Endothelial cell of umbilical vein (primary cell): ENCODE results near the gene ATXN7. TPM values are rescaled to one million over a fixed set of nuclear protein-coding genes. Genes with fewer than 3 reads are reported as not detected.

Experiments
- BruUV-seq: library from RNA; stranded (reverse); fragments of 400-500 nt; replicated peaks from 2 replicates; lab custom pipeline; 2021; lab: Mats Ljungman, UMichigan
- CTCF ChIA-PET: fragments of 300-600, 350-600 bp; sonication (Branson Sonifier 250); formaldehyde crosslinking; loops from one replicate; lab custom pipeline; 2021; ENCODE audit warnings: antibody characterized with exemption, inconsistent platforms; lab: Charles Lee
- POLR2A ChIA-PET: fragments of 300-600, 350-600 bp; sonication (Branson Sonifier 250); formaldehyde crosslinking; loops from one replicate; lab custom pipeline; 2021; ENCODE audit warnings: antibody characterized with exemption, inconsistent platforms; lab: Charles Lee
- DNase-seq: peaks from one replicate; pipeline ENCODE4 v3.0.0-alpha.2; 2011; ENCODE audit warnings: low read depth, low spot score
- FAIRE-seq: peaks from 2 replicates; lab custom pipeline; 2011; peaks lifted over from hg19 to GRCh38; lab: Jason Lieb, UNC
- H2AFZ ChIP-seq: 2 replicates; pipeline ENCODE4 v1.6.0; 2012; ENCODE audit warnings: low read depth, low read length, control low read depth, inconsistent platforms
- H3K27ac ChIP-seq: 2 replicates; pipeline ENCODE4 v1.5.1; 2011; ENCODE audit warnings: low read depth, mild to moderate bottlenecking, control low read depth, low read length, moderate library complexity; ENCODE audit not compliant: insufficient read depth
- H3K27me3 ChIP-seq, 2 experiments: 2 replicates each; pipeline versions ENCODE4 v1.6.0 to v1.6.1; 2011; ENCODE audit warnings: low read length in 2 of 2, mixed read lengths in 1 of 2; ENCODE audit not compliant: control insufficient read depth in 2 of 2, insufficient read depth in 2 of 2
- H3K36me3 ChIP-seq, 2 experiments: 2 replicates in 1 of 2; 3 replicates in 1 of 2; pipeline ENCODE4 v1.5.1; 2011; ENCODE audit warnings: low read length in 2 of 2, mild to moderate bottlenecking in 1 of 2, moderate library complexity in 1 of 2; ENCODE audit not compliant: control insufficient read depth in 2 of 2, insufficient read depth in 2 of 2; ENCODE audit errors: extremely low read depth in 1 of 2
- H3K4me1 ChIP-seq: 3 replicates; pipeline ENCODE4 v1.5.1; 2011; ENCODE audit warnings: mild to moderate bottlenecking, low read length; ENCODE audit not compliant: control insufficient read depth, insufficient read depth; ENCODE audit errors: extremely low read depth
- H3K4me2 ChIP-seq: 2 replicates; pipeline ENCODE4 v1.6.1; 2011; ENCODE audit warnings: low read length, control low read depth, mixed read lengths; ENCODE audit not compliant: insufficient read depth
- H3K4me3 ChIP-seq, 3 experiments: fragments of 200-600 bp in 1 of 3; sonication (generic), shearing (Covaris generic) in 1 of 3; replicated peaks in 1 of 3; 2 replicates each; pipeline ENCODE4 v1.5.1; 2011 to 2016; ENCODE audit warnings: control low read depth in 3 of 3, low read length in 3 of 3, mild to moderate bottlenecking in 2 of 3, inconsistent platforms in 1 of 3, low read depth in 1 of 3, moderate library complexity in 1 of 3; ENCODE audit not compliant: insufficient read depth in 1 of 3
- H3K79me2 ChIP-seq: 2 replicates; pipeline ENCODE4 v1.6.0; 2012; ENCODE audit warnings: low read length, inconsistent platforms; ENCODE audit not compliant: control insufficient read depth, insufficient read depth
- H3K9ac ChIP-seq: replicated peaks from 2 replicates; pipeline ENCODE3; 2011; ENCODE audit warnings: low read length, control low read depth; ENCODE audit not compliant: insufficient read depth; ENCODE audit errors: extremely low read depth
- H3K9me1 ChIP-seq: replicated peaks from 3 replicates; pipeline ENCODE4 v1.6.0; 2011; ENCODE audit warnings: mild to moderate bottlenecking, low read length; ENCODE audit not compliant: control insufficient read depth, insufficient read depth; ENCODE audit errors: extremely low read depth
- H3K9me3 ChIP-seq: replicated peaks from 2 replicates; pipeline ENCODE4 v1.5.1; 2012; ENCODE audit warnings: low read length, inconsistent platforms; ENCODE audit not compliant: control insufficient read depth, insufficient read depth
- H4K20me1 ChIP-seq: replicated peaks from 2 replicates; pipeline ENCODE3; 2011; ENCODE audit warnings: mild to moderate bottlenecking, low read length; ENCODE audit not compliant: control insufficient read depth, insufficient read depth; ENCODE audit errors: extremely low read depth
- EZH2 ChIP-seq: IDR thresholded peaks from 2 replicates; pipeline ENCODE4 v1.6.1; 2012; ENCODE audit warnings: borderline replicate concordance, low read depth, mild to moderate bottlenecking, moderate library complexity, low read length, inconsistent platforms; ENCODE audit not compliant: severe bottlenecking
- FOS ChIP-seq: IDR thresholded peaks from 2 replicates; pipeline ENCODE4 v1.6.1; 2011; ENCODE audit warnings: mild to moderate bottlenecking, low read length, moderate library complexity, borderline replicate concordance; ENCODE audit not compliant: insufficient read depth
- GATA2 ChIP-seq: IDR thresholded peaks from 2 replicates; pipeline ENCODE4 v1.7.0; 2011; ENCODE audit warnings: low read depth, mild to moderate bottlenecking, moderate library complexity, mixed read lengths, low read length; ENCODE audit not compliant: insufficient read length, insufficient read depth
- JUN ChIP-seq: IDR thresholded peaks from 2 replicates; pipeline ENCODE4 v1.6.1; 2011; ENCODE audit warnings: borderline replicate concordance, low read depth; ENCODE audit not compliant: insufficient read length, insufficient read depth
- MYC ChIP-seq: IDR thresholded peaks from one replicate; pipeline ENCODE4 v1.6.1; 2011; ENCODE audit warnings: mild to moderate bottlenecking, low read depth, low read length
- POLR2A ChIP-seq: IDR thresholded peaks from 2 replicates; pipeline ENCODE4 v1.6.1; 2012; ENCODE audit warnings: low read depth, mild to moderate bottlenecking, control low read depth, low read length
- POLR2AphosphoS5 ChIP-seq: IDR thresholded peaks from 2 replicates; pipeline ENCODE4 v1.6.1; 2012; ENCODE audit warnings: low read depth, mild to moderate bottlenecking, control low read depth, low read length, moderate library complexity; ENCODE audit not compliant: insufficient read depth
- dilution Hi-C: fragments of 300-500 bp; cut with MboI; formaldehyde crosslinking; loops from one replicate; pipeline ENCODE4 v1.15.0; 2019; ENCODE audit warnings: low sequenced_read_pairs; ENCODE audit not compliant: extremely low pct_ligation_motif_present
- intact Hi-C: fragments of 100-400 bp; cut with micrococcal nuclease; formaldehyde crosslinking; loops from one replicate; pipeline ENCODE4 v1.10.0; 2022
- polyA plus RNA-seq, 4 experiments: library from polyadenylated mRNA; depleted of rRNA in 3 of 4; stranded (reverse) in 3 of 4; unstranded in 1 of 4; fragments of >200 nt; gene quantifications; 2 replicates each; pipeline versions ENCODE4 v1.2.1 to v1.2.3, GENCODE V29; 2011 to 2012; ENCODE audit warnings: missing spikeins in 1 of 4
- total RNA-seq: library from RNA; stranded (reverse); gene quantifications from 2 replicates; pipeline ENCODE4 v1.2.3, GENCODE V29; 2021
- TF ChIP-seq, protein P1 (sequence below), 2 donors: IDR thresholded peaks; 1 replicate in 1 of 2; 2 replicates in 1 of 2; pipeline ENCODE4 v1.5.1; 2011; ENCODE audit warnings: low read length in 2 of 2, mild to moderate bottlenecking in 2 of 2, moderate library complexity in 2 of 2, control low read depth in 1 of 2, inconsistent platforms in 1 of 2, low read depth in 1 of 2; ENCODE audit not compliant: insufficient read depth in 1 of 2; ENCODE audit errors: extremely low read depth in 1 of 2
- TF ChIP-seq, protein P2 (sequence below): IDR thresholded peaks from 2 replicates; pipeline ENCODE4 v1.6.1; 2011; ENCODE audit not compliant: insufficient read depth, insufficient read length

ATXN7 gene
- total and polyA plus RNA-seq, 2 donors (not counting 3 experiments of a cell fraction or from before 2014, with no cell fraction given): 21.2 to 34.7 TPM

DNA sequence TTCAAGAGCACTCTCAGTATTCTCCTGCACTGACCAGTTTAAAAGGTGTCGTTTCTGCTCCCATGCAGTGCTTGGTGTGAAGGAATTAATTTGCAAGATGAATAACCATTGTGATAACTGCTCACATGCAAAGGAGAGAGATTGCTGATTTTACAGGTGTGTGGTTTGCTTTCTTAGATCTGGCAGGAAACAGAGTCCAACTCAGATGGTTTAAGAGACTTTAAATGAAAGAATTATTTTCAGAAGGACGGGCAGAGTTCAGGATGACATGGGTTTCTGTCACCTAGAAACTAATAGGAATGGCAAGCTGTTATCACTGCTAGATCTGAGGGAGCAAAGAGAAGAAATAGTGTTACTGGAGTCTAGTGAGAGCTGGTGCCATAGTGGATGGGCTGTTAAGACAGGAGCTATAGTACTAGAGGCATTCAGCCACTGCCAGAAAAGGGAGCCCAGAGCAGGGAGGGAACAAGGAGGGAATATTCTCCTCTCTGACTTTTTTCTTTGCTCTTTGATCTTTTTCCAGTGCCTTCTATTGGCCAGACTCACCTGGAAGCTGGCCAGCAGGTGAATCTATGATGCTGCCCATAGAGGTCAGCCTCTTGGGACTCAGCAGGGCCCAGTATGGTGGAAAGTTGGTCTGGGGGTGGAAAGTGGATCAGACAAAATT lies 14.9 kb downstream of the ATXN7 start:
- ChIA-PET CTCF (interaction anchor here (1.1 kb wide), 1 partner anchor 11 kb away, joined by 3 read pairs; no protein-coding TSS in a partner anchor), POLR2A (no interaction called here)
- no peaks in the 10 kb centered on the region for H3K36me3 ChIP-seq
- no peak overlapping the region for H3K4me2 ChIP-seq
- no peaks in the 10 kb centered on the region for H3K9me3 ChIP-seq
- no peak overlapping the region for H2AFZ ChIP-seq
- no peak for DNase-seq
- no peaks in the 10 kb centered on the region for H3K4me1 ChIP-seq
- no peak for FAIRE-seq
- no peak overlapping the region for H3K27ac ChIP-seq
- H3K9ac ChIP-seq: no peak overlapping the region
- H3K79me2 ChIP-seq: peaks cover 55% of the 10 kb centered on the region
- H3K4me3 ChIP-seq: no peak overlapping the region
- TF ChIP-seq, protein P1, sequence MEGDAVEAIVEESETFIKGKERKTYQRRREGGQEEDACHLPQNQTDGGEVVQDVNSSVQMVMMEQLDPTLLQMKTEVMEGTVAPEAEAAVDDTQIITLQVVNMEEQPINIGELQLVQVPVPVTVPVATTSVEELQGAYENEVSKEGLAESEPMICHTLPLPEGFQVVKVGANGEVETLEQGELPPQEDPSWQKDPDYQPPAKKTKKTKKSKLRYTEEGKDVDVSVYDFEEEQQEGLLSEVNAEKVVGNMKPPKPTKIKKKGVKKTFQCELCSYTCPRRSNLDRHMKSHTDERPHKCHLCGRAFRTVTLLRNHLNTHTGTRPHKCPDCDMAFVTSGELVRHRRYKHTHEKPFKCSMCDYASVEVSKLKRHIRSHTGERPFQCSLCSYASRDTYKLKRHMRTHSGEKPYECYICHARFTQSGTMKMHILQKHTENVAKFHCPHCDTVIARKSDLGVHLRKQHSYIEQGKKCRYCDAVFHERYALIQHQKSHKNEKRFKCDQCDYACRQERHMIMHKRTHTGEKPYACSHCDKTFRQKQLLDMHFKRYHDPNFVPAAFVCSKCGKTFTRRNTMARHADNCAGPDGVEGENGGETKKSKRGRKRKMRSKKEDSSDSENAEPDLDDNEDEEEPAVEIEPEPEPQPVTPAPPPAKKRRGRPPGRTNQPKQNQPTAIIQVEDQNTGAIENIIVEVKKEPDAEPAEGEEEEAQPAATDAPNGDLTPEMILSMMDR (IDR thresholded peaks at IDR 0.05; ENCODE audit: extremely low read depth in 1 of 2, insufficient read depth in 1 of 2, low read depth in 1 of 2, low read length in 2 of 2): no peak
- TF ChIP-seq EZH2 (no peak), MYC (no peak), POLR2A (no peak), POLR2AphosphoS5 (no peak), GATA2 (no peak), JUN (no peak), FOS (no peak)
- TF ChIP-seq, protein P2, sequence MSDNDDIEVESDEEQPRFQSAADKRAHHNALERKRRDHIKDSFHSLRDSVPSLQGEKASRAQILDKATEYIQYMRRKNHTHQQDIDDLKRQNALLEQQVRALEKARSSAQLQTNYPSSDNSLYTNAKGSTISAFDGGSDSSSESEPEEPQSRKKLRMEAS: no peak
- dilution Hi-C loops: no loop called here
- no peaks in the 10 kb centered on the region for H3K9me1 ChIP-seq
- H3K27me3 ChIP-seq: no peaks in the 10 kb centered on the region
- BruUV-seq: no TSS peak
- intact Hi-C loops: no loop called here
- peaks cover 5% of the 10 kb centered on the region for H4K20me1 ChIP-seq
